Urinary bladder (tissue), 4 donors: Measurements from ENCODE around the gene EIF4E1B. TPM values are rescaled to one million over a fixed set of nuclear protein-coding genes. Genes with fewer than 3 reads are reported as not detected.

Experiments used
- DNase-seq: peaks from one replicate; pipeline ENCODE4 v3.0.0-alpha.2; 2015; ENCODE audit errors: extremely low spot score
- H3K27ac ChIP-seq: one replicate; pipeline ENCODE4 v1.5.1; 2013; ENCODE audit warnings: low read depth, mild to moderate bottlenecking, moderate library complexity
- H3K36me3 ChIP-seq: one replicate; pipeline ENCODE4 v1.6.1; 2013; ENCODE audit warnings: mild to moderate bottlenecking, moderate library complexity; ENCODE audit not compliant: insufficient read depth
- H3K4me1 ChIP-seq: one replicate; pipeline ENCODE4 v1.6.1; 2013; ENCODE audit warnings: mild to moderate bottlenecking, moderate library complexity; ENCODE audit not compliant: insufficient read depth
- H3K4me3 ChIP-seq: one replicate; pipeline ENCODE4 v1.5.1; 2013; ENCODE audit warnings: low read depth, low read length
- WGBS: extraction: QIAGEN DNeasy Blood & Tissue Kit; methylation state at CpG from one replicate; pipeline ENCODE4 v1.1.7; 2013; 5-methylcytosine and 5-hydroxymethylcytosine counted together
- polyA plus RNA-seq: library from polyadenylated mRNA; stranded (reverse); fragments of 200-250 nt; gene quantifications from one replicate; pipeline ENCODE4 v1.2.3, GENCODE V29; 2013
- total RNA-seq: library from RNA; depleted of rRNA; stranded (reverse); fragments of >200 nt; gene quantifications from one replicate; pipeline ENCODE4 v1.2.3, GENCODE V29; 2014
- donor health status: healthy with polysubstance abuse.
- donor health status: healthy.

The EIF4E1B gene
- total and polyA plus RNA-seq, 2 donors: not detected

DNA sequence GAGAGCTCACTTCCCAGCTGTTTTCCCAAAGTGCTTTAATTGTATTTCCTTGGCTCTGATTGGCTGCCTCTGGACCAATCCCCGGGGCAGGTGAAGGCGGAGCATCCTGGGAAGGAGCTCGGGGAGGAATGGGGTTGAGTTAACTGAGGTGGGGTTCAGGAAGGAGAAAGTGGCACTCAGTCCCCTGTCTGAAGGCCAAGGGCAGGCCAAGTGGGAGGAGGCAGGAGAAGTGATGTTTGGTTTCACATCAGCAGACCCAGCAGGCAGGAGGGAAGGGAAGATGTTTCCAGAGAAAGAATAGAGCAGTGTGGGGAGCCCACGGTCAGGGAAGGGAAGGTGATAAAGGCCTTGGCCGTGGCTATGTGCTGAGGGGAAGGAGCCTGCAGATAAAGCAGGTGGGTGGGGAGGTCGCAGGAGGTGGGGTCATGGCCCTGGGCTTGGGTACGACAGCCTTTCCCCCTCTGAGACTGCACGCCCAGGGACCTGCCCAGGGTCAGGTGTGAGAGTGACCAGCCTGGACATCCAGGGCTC lies 19.9 kb downstream of the EIF4E1B start:
- no peak for DNase-seq
- no peak overlapping the region for H3K27ac ChIP-seq
- H3K36me3 ChIP-seq: no peaks in the 10 kb centered on the region
- H3K4me3 ChIP-seq: no peak overlapping the region
- 72% methylated on average over 8 of the region's 8 CpGs for WGBS
- H3K4me1 ChIP-seq: no peaks in the 10 kb centered on the region

DNA sequence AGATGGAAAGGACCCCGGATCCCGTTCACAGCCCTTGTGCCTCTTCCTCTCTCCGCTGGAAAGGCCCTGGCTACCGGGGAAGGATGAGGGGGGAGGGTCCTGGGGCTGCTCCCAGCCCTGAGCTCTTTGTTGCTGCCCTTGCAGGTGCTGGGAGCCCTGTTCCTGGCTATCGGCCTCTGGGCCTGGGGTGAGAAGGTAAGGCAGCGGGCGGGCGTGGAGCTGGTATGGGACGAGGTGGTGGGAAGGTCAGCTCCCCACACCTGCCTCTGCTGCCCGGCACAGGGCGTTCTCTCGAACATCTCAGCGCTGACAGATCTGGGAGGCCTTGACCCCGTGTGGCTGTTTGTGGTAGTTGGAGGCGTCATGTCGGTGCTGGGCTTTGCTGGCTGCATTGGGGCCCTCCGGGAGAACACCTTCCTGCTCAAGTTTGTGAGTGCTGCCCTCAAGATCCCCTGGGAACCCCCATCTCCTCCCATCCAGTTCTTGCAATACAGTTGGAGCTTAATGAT lies 21.1 kb downstream of the EIF4E1B start:
- 89% methylated on average over 17 of the region's 17 CpGs for WGBS
- no peak for DNase-seq
- H3K27ac ChIP-seq: no peak overlapping the region

DNA sequence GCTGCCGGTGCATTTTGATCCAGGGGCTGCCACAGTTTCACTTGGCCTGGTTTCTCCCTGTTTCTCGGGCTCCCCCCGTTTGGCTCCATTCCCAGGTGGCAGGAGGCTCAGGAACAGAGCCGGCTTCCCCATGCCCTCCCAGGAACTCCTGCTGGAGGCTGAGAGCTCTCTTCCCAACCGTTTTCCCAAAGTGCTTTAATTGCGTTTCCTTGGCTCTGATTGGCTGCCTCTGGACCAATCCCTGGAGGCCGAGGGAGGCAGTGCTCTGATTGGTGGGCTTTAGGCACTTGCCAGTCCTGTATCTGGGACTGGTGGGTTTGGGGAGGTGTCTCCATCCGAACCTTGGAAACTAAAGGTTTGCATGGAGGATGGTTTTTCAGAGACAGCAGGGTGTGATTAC lies 21.7 kb downstream of the EIF4E1B start:
- no peak for DNase-seq
- WGBS: 68% methylated on average over 8 of the region's 8 CpGs

More for the DNA sequence above, 21.1 kb downstream of the EIF4E1B start:
- no peak overlapping the region for H3K4me3 ChIP-seq
- H3K4me1 ChIP-seq: no peaks in the 10 kb centered on the region
- H3K36me3 ChIP-seq: no peaks in the 10 kb centered on the region

DNA sequence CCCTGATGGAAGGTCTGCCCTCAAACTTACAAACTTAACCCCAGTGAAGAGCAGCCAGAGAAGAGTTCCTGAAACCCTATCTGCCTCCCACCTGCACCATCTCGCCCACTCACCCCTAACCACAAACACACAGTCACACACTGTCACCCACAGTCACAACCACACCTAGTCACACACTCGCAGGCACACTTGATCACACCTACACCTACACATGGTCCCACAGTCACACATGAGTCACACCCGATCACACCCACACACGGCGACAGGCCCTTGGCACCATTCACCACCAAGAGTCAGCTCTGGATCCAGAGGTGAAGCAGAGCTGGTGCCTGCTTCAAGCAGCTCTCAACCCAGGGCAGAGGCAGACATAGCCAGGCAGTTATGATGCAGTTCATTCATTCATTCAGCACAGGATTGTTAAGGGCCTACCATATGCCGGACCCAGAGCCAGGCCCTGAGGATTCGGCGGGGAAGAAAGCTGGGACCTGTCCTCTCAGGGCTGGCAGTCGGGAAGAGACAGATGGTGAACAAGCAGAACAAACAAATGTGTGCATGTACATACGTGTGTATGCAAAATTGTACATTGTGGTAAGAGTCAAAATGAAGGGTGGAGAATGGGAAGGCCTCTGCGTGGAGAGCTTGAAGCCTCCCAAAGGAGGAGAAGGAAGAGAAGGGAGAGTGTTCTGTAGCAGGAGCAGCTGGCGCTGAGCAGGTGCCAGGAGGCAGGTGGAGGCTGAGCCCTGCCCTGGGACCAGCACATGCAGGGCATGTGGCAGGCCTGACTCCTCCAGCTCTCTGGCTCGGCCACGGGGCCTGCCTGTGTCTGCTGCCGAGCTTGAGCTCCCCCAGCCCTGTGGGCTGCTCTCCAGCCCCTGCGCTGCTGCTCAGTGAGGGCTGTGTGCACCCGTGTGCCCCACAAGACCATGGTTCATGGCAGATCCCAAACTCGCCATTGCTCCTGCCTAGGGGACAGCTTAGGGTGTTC lies 23.2 kb downstream of the EIF4E1B start:
- no peak for DNase-seq
- WGBS: 79% methylated on average over 18 of the region's 18 CpGs
- H3K36me3 ChIP-seq: no peaks in the 10 kb centered on the region
- no peak overlapping the region for H3K27ac ChIP-seq
- no peak overlapping the region for H3K4me3 ChIP-seq
- no peaks in the 10 kb centered on the region for H3K4me1 ChIP-seq

More for the DNA sequence above, 21.7 kb downstream of the EIF4E1B start:
- Histone ChIP-seq H3K27ac (no peak overlapping the region), H3K4me1 (no peaks in the 10 kb centered on the region), H3K4me3 (no peak overlapping the region), H3K36me3 (no peaks in the 10 kb centered on the region)

GRCh38 chr5:176654856-176655255 lies 24.4 kb downstream of the EIF4E1B start:
- WGBS: 92% methylated on average over 14 of the region's 14 CpGs
- Histone ChIP-seq H3K27ac (no peak overlapping the region), H3K4me3 (no peak overlapping the region), H3K36me3 (no peaks in the 10 kb centered on the region), H3K4me1 (no peaks in the 10 kb centered on the region)
- DNase-seq: no peak

- Histone ChIP-seq H3K4me1 (no peaks in the 10 kb centered on the region), H3K27ac (no peak overlapping the region), H3K36me3 (no peaks in the 10 kb centered on the region), H3K4me3 (no peak overlapping the region)
- no peak for DNase-seq
- WGBS: 88% methylated on average over 13 of the region's 13 CpGs
These were observed 26.1 kb downstream of the EIF4E1B start for GRCh38 chr5:176656467-176656990.

DNA sequence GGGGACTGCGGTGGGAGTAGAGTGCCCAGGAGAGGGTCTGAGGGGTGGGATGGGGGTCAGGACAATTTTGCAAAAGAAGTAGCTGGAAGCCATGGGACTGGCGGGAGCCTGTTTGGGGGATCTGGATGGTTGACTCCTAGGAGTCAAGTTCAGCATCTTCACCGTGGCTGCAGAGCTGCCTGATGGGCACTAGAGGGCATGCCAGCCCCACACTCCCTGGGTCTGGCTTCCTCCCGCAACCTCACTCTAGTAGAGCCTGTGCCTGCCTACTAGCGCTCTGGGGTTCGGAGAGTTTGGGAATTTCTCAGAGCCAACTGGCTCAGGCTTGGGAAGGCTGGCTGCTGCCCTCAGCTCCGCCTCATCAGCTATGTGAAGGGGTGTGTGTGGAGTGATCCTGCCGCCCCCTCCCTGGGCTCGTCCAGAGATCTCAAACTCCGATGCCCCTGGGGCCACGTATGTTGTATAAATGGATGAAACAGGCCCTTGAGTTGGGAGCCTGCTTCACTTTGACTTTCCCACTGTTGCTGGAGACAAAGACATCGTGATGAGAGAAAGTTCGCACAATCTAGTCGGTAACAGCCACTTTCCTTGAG lies 27.6 kb downstream of the EIF4E1B start:
- Histone ChIP-seq H3K36me3 (no peaks in the 10 kb centered on the region), H3K4me1 (no peaks in the 10 kb centered on the region), H3K4me3 (no peak overlapping the region), H3K27ac (no peak overlapping the region)
- DNase-seq: no peak
- 48% methylated on average over 14 of the region's 14 CpGs for WGBS

DNA sequence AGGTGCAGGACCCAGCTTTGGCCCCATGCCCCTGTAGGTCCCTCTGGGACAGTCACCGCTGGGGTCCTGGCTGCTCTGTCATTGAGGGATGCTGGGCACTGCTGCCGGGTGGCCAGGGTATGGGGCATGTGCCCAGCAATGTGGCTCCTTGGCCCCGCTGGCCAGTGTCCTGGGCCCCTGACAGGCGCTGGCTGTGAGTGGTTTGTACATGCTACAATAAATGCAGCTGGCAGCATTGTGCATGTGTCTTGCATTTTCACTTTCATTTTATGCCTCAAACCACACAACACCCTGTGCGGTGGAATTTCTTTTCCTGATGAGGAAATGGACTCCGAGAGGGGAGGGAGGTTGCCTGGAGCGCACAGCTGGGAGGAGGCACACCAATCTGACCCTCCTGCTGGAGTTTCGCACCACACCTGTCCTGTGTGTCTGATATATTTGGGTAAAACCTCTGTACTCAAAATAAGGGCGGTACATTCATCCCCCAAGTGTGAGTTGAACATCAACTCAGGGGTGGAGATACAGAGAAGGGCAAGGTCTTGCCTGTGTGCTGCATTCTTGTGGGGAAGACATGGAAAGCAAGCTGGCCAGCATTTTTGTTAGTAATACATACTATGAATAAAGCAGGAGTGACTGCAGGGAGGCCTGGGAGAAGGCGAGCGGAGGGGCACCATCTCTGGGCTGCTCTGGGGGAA lies 28.5 kb downstream of the EIF4E1B start:
- H3K27ac ChIP-seq: no peak overlapping the region
- H3K4me1 ChIP-seq: no peaks in the 10 kb centered on the region
- WGBS: 75% methylated on average over 11 of the region's 11 CpGs
- no peak for DNase-seq
- no peaks in the 10 kb centered on the region for H3K36me3 ChIP-seq
- H3K4me3 ChIP-seq: no peak overlapping the region

DNA sequence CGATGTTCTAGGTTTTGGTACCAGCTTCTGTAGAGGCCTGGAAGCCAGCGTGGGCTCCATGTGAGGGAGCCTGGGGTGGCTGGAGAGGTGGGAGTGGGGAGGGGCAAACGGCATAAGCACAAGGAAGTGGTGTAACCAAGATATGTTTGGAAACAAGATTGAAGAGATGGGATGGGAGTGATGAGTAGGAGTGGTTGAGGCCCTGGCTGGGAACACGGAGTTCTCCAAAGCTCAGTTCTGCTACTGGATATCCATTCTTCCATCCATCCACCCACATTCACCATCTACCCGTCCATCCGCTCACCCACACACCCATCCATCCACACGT lies 29.0 kb downstream of the EIF4E1B start:
- WGBS: 85% methylated on average over 7 of the region's 7 CpGs
- Histone ChIP-seq H3K4me1 (no peaks in the 10 kb centered on the region), H3K36me3 (no peaks in the 10 kb centered on the region), H3K27ac (no peak overlapping the region), H3K4me3 (no peak overlapping the region)
- DNase-seq: no peak

GRCh38 chr5:176659860-176660461 lies 29.5 kb downstream of the EIF4E1B start:
- Histone ChIP-seq H3K27ac (no peak overlapping the region), H3K4me3 (no peak overlapping the region), H3K4me1 (no peaks in the 10 kb centered on the region), H3K36me3 (no peaks in the 10 kb centered on the region)
- WGBS: 80% methylated on average over 4 of the region's 4 CpGs
- DNase-seq: no peak

- no peak overlapping the region for H3K4me3 ChIP-seq
- WGBS: 35% methylated on average over 1 of the region's 1 CpG
- H3K4me1 ChIP-seq: no peaks in the 10 kb centered on the region
- H3K27ac ChIP-seq: no peak overlapping the region
- no peaks in the 10 kb centered on the region for H3K36me3 ChIP-seq
- no peak for DNase-seq
These were observed 30.0 kb downstream of the EIF4E1B start for GRCh38 chr5:176660530-176660859.

- Histone ChIP-seq H3K27ac (no peak overlapping the region), H3K4me3 (no peak overlapping the region), H3K4me1 (no peaks in the 10 kb centered on the region), H3K36me3 (no peaks in the 10 kb centered on the region)
- WGBS: 54% methylated on average over 33 of the region's 33 CpGs
- DNase-seq: peak; percentile 17
These were observed 30.6 kb downstream of the EIF4E1B start for GRCh38 chr5:176660860-176661641.
